ENCODE measurements around the gene UNKL.

DNA sequence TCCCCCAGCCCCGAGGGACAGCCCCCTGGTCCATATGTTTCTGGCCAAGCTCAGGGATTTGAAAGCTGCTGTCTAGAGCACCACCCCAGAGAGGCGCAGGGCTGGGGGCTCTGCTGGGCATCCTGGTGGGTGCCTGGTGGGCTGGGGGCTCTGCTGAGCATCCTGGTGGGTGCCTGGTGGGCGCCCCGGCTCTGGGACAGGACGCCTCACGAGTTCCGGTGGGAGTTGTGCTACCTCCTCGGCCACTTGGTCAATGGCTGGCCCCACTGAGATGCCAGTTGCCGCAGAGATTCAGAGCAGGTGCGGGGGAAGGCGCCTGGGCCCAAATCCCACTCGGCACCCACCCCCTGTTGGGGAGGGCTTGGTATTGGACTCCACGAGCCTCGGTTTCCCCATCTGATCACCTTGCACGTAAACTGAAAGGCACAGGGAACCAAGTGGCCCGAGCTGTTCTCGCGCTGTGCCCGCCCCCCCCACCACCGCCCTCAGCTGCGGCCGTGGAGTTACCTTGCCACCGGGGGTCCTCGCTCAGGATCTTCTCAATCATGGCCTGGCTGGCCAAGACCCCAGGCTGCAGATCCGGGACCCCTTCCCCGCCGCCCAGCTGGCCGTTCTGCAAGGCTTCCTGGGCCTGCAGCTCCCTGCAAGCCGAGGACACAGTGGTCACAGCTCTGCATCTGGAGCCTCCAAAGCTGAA, 13.3 kb downstream of the UNKL start:
- TF ChIP-seq, protein P1, sequence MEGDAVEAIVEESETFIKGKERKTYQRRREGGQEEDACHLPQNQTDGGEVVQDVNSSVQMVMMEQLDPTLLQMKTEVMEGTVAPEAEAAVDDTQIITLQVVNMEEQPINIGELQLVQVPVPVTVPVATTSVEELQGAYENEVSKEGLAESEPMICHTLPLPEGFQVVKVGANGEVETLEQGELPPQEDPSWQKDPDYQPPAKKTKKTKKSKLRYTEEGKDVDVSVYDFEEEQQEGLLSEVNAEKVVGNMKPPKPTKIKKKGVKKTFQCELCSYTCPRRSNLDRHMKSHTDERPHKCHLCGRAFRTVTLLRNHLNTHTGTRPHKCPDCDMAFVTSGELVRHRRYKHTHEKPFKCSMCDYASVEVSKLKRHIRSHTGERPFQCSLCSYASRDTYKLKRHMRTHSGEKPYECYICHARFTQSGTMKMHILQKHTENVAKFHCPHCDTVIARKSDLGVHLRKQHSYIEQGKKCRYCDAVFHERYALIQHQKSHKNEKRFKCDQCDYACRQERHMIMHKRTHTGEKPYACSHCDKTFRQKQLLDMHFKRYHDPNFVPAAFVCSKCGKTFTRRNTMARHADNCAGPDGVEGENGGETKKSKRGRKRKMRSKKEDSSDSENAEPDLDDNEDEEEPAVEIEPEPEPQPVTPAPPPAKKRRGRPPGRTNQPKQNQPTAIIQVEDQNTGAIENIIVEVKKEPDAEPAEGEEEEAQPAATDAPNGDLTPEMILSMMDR (conservative IDR thresholded peaks at IDR 0.05; ENCODE audit: low read depth, low read length), result no peak
- no peak for TF ChIP-seq EZH2 (IDR thresholded peaks at IDR 0.05; ENCODE audit: low read length, unreplicated experiment)
